OCI-LY7 (cell line): ENCODE results near the gene RAB3IL1.

Source experiments
- EZH2phosphoT487 ChIP-seq: fragments of 200-600 bp; sonication (generic); IDR thresholded peaks from 2 replicates; pipeline ENCODE4 v1.6.1; 2018; ENCODE audit warnings: low read depth, borderline replicate concordance, mild to moderate bottlenecking, mixed run types, antibody characterized with exemption, low read length, moderate library complexity, mixed read lengths
- TF ChIP-seq, protein P1 (sequence below): fragments of 200-600 bp; sonication (generic); conservative IDR thresholded peaks from 2 replicates; pipeline ENCODE4 v1.5.1; 2014; ENCODE audit warnings: mild to moderate bottlenecking, antibody characterized with exemption, low read length, moderate library complexity, mixed read lengths

- TF ChIP-seq, protein P1, sequence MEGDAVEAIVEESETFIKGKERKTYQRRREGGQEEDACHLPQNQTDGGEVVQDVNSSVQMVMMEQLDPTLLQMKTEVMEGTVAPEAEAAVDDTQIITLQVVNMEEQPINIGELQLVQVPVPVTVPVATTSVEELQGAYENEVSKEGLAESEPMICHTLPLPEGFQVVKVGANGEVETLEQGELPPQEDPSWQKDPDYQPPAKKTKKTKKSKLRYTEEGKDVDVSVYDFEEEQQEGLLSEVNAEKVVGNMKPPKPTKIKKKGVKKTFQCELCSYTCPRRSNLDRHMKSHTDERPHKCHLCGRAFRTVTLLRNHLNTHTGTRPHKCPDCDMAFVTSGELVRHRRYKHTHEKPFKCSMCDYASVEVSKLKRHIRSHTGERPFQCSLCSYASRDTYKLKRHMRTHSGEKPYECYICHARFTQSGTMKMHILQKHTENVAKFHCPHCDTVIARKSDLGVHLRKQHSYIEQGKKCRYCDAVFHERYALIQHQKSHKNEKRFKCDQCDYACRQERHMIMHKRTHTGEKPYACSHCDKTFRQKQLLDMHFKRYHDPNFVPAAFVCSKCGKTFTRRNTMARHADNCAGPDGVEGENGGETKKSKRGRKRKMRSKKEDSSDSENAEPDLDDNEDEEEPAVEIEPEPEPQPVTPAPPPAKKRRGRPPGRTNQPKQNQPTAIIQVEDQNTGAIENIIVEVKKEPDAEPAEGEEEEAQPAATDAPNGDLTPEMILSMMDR: no peak
- no peak for TF ChIP-seq EZH2phosphoT487
Observed at GRCh38 chr11:61864814-61865775, 52.3 kb downstream of the RAB3IL1 start.
